NCI-H1694 treated with DMSO at 0.1 percent for 48 hours (cell line): ENCODE data around the gene FCHSD2.

Experiments
- DNase-seq: peaks from one replicate; lab custom pipeline; 2025; lab: John Stamatoyannopoulos, UW

The FCHSD2 gene

DNA sequence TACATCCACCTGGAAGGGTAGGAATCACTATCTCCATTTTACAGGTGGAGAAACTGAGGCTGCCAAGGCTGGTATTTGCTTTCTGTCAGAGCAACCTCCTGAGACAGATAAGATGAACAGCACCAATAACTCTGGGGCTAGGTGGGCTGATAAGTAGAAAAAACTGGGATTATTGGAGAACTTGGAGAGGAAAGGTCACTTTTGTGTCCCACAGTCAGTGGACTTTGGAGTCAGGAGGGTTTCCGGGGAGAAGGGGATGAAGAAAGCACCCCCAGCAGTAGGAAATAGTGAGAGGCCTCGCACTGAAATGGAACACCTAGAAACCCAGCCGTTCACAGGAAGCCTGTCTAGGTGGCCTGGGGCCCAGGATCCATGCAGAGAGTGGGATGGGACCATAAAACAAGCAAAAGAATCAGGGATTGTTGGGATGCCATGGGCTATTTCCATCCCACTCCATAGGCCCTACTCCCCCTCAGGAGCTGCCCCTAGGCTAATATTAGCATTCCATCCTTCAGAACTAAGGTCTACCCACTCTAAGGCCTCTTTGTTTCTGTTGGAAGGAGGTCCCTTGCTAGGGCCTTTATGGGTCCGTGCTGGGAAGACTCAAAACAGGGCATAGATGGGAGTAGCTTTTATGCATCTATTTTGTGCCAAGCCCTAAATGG, 31.0 kb upstream of the FCHSD2 start:
- no peak for DNase-seq

DNA sequence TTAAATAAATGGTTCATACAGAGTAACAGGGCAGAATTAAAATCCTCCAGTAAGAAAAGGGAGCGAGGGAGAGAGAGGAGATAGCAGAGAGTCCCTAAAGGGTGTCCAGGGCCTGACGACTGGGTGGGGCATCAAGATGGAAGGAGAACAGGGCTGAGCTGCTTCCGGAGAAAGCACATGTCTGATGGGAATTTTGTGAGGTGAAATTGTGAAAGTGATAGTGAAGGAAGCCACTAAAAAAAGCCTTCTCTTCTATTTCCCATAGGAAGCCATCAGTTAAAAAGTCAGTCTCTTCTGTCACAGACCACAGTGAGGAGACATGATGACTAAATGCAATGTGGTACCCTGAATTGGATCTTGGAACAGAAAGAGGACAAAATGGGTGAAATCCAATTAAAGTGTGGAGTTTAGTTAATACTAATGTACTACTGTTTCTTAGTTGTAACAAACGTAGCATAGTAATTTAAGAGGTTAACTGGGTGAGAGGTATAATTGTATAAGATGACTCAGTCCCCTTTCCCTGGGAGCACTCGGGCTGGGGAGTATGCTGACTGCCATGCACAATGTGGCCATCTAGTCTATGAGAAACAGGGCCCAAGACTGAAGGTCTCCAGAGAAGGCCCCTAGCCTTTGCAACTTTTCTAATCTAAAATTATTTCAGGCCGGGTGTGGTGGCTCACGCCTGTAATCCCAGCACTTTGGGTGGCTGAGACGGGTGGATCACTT, 29.5 kb upstream of the FCHSD2 start:
- no peak for DNase-seq

DNA sequence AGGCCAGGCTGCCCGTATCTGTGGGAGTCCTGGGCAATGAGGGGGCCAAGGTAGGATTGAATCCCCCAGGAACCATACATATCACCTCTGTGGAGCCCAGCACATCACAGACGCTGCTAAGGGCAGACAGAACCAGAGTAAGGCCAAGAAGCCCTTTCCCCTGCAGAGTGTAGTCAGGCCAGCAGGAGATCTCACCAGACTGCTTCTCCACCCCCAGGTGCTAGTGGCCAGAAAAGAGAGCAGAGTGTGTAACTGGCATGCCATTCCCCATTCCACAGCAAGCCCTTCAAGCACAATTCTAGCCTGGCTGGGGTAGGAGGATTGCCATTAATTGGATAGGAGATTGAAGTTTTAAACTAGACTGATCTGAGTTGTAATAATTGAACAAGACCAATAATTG, 28.0 kb upstream of the FCHSD2 start:
- no peak for DNase-seq

DNA sequence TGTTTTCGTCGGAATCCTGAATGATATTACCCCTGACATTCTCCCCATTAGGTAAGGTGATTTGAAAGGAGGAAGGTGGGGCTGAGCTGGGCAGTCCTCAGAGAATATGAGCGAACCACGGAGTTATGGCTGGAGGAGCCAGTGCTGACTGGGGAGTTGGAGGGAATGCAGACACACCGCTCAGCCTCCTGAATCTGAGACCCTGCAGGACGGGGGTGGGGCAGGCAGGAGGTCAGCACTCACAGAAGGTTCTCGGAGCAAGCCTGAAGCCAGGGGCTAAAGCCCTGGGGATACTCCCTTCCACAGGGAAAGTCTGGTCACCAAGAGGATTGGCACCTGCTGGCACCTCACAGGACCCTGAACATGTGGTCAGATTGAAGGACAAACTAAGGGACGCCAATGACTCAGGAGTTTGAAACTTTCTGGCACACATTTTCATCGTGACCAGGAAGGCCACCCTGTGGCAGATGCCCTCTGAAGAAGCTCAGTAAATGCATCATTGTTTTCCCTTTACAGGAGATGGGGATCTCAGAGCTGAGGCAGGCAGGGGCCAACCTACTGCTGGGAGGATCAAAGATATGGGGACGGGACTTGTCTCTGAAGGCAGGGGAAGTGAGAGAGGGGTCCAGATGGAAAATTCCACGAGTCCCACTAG, 26.9 kb upstream of the FCHSD2 start:
- no peak for DNase-seq

DNA sequence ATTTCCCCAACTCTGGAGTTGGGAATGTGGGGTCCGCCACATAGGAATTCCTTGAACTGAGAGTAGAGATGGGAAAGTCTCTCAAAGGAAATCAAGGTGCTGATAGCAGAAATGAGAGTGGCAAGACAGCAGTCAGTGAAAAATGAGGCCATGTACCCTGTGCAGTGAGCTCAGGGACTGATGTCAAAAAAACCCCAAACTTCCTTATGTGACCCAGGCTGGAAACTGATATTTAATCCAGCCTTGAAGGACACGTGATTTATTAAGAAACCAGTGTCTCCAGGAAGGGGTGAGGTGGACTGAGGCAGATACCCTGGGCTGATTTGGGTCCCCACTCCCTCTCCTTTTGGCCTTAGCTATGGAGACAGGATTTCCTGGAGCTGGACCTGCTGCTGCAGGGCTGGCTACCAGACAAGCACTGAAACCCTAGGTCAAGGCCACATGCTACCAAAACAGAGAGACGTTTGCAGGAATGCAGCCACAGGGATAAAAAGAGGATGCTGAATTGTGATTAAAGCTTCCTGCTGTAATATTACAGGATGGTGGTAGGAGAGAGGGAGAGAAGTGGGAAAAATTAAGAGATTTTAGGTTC, 25.3 kb upstream of the FCHSD2 start:
- DNase-seq: no peak

DNA sequence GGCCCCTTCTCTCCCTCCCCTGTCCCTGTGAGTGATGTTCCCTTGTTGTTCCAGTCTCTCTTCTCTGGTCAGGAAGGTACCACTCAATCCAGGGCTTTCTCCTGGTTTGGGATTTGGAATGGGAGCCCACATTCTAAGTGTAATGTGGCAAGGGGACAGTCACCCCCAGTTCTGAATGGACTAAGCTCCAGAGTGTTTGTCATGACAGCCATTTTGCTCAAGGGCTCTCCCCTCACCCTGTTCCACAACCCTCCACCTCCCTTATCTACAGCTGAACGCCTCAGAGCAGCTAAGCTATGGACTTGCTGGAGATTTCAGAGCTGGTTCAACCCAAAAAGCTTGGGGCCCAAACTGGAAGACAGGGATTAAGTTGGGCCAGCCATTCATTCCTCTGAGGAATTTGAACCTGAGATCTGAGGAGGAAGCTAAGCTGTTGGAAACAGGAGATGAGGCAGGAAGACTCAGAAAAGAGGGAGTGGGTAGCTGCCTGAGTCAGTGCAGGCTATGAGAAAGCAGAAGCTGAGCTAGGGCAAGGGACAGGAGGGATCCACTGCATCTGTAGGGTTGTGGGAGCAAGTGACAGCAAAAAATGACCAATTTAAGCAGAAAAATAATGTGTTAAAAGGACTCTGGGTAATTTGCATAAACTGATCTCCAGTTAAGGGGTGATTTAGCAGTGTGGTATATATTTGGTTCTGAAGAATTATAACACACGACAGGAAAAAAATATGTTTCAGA, 22.9 kb upstream of the FCHSD2 start:
- DNase-seq: no peak

DNA sequence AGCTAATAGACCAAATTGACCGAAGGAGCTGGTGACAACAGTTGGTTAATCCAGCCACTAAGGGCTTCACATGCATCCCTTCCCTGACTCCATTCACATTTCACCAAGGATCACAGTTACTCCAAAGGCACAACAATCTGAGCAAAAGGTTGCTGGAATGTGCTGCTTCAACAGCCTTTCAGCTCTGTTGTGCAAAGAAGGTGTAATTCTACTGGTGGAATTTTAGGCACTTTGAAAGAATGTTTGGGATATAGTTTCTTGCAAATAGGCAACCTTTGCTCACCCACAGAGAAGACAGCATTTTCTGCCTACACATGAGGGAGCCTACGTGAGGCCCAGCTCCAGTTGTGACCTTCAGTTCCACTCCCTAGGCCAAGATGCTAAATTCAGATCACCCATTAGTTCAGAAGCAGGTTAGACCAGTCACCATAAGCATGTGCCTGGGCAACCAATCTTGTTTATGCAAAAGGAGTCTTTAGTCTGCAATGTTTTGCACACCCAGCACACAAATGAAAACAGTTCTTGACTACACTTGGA, 21.6 kb upstream of the FCHSD2 start:
- no peak for DNase-seq

DNA sequence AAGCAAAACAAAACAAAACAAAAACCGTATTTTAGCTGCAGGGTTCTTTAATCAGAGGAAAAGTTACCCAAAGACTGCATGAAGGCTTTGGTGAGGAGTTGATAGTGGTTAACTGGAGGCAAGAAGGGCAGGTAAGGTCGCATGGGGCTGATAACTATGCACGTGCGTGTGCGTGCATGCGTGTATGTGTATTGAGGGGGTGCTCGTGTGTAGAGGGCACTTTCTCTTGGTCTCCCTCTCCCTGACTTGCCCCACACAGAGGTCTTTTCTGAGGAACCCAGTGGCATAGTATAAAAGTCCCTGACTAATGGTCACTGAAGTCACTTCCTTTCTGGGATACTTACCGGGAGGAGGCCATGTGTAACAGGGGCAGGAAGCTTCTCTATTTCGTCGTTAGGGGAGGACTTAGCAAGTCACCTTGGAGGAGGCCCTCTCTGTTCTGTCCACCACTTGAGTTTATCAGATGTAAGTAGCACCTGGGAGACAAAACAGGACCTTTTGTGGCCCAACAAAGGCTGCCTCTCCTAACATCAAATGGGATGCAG, 20.1 kb upstream of the FCHSD2 start:
- DNase-seq: no peak

DNA sequence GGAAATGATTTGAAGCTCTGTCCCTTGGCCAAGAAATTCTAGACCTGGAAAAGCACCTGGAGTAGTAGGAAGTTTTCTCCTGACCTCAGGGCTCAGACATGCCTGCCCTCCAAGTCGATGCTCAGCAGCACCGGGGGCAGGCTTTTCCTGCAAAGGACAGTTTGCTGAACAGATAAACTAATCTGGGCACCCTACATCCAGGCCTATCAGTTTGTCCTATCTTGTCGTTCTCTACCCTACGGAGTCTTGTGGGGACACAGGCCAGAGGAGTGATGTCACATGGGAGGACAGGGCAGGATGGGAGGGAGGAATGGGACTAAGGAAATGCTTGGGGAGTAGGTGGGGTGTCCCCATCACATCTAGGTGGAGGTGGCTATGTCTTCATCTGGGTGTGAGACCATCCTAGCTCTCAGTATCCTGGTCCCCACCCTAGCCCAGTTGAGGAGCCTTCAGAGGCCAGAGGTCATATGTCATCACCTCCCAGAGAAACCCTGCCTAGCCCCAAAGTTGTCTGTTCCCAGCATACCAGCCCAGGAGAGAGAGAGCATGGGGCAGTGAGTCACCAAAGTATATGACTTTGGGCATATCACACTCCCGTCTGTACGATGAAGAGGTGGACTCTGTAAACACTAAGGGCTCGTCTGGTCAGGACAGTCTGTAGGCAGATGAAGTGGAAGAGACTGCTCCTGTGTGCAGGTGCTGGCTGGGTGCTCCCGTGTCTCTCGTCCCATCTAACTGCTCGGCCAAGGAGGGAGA, 18.1 kb upstream of the FCHSD2 start:
- no peak for DNase-seq

DNA sequence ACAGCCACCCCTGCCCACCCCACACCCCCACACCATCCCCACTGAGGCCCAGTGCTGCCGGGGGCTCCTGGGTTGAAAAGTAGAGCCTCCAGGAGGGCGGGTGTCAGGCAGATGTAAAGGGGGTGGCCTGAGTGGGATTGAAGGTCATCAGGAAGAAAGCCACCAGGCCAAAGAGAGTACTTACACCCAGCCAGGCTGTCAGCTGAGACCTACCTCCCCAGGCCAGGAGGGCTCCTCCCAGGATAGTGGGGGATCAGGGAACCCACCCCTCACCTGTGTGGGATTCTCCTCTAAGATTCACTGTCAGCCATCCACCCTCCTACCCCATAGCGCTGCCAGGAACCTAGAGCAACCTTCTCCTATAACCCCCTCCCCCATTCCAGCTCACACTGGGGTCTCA, 17.2 kb upstream of the FCHSD2 start:
- no peak for DNase-seq

DNA sequence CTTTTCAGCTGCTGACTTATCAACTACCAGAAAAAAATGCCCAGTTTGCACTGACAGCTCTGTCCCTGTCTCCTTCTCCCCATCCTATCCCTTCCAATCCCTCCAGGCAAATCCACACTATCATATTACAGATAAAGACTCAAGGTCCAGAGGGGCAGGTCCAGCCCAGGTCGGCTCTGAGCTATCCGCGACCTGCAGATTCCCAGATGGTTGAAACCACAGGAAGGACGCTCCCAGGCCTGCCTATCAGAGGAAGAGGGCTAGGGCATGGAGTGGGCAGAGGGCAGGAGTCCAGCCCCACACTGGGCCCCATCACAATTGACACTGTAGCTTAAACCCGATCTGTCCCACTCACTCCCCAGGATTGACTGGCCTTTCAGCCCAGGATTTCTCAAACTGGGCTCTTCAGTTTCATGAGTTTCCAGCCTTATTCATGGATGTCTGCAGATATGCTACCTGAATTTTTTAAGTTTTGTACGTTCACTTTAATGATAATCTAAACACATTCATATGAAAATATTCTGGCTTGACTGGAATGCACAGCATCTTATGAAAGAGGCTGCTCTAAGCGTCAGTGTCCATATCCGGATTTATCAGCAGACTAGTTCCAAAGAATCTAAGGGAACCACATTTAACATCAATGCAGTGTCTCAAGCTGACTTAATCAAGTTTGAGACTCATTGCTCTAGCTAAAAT, 16.4 kb upstream of the FCHSD2 start:
- DNase-seq: no peak

DNA sequence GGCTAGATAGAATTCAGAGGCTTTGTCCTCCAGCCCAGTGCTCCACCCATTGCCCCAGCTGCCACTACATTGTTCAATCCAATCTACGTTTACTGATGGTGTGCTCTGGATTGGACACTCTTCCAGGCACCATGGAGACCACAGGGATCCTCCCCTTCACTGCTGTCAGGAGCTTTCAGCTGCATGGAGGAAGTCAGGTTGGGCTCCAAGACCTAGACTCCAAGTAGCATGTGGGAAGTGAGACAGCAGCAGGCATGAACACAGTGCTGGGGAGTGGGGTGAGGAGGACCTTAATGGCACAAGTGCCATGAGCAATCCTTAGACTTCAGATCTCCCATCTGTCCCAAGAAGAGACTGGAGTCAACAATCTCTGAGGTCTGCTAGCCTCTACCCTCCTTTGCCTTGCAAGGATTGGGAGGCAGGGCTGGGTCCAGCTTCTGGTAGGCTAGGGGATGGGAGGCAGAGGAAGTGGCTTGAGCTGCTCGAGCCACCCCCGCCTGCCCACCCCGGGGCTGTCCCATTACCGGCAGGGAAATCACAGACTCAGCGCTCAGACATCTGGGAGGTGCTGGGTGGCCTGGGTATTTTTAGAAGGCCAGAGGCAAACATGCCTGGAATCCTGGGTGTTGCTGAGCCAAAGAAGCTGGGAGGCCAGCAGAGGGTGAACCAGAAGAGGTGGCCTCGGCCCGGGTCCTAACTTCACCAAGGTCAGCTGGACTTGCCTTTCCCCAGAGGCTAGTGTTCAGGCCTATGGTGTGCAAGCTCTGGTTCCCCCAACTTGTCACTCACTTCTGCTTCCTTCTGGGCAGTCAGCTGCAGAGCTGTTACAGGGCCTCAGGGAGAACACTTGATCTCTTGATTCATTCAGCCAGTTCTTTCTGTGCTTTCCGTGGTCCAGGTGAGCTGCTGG, 15.2 kb upstream of the FCHSD2 start:
- DNase-seq: no peak

DNA sequence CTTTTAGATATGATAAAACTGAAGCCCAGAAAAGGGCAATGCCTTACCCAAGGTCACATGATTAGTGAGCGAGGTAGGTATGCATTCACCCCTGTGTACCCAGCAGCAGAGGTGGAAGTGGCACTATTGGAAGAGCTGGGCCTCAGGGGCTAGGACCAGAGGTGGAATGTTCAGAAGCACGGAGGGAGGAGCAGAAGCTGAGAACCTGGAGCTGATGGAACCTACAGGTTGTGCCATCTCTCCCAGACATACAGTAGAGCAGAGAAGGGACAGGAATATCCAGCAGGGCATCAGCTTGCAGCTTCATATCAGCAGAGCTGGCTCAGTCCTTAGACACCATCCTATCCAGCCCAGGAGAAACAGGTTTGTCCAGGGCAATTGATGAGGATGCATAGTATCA, 14.6 kb upstream of the FCHSD2 start:
- no peak for DNase-seq

DNA sequence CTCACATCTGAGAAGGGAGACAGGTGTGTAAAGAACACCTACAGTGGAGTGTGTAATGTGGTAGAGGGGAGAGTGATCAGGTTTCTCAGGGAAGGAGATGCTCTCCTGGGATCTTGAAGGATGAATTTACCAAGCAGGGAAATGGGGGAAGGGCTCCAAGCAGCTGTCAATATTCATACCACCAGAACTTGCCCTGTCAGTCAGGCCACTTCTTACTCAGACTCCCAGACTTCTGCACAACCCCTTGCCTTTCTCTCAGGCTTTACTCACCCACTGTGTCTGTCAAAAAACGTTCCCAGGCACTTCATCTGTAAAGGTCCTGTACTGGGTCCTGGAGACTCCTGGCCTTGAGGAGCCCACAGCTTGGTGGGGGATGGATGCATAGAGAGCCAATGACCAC, 14.0 kb upstream of the FCHSD2 start:
- no peak for DNase-seq

DNA sequence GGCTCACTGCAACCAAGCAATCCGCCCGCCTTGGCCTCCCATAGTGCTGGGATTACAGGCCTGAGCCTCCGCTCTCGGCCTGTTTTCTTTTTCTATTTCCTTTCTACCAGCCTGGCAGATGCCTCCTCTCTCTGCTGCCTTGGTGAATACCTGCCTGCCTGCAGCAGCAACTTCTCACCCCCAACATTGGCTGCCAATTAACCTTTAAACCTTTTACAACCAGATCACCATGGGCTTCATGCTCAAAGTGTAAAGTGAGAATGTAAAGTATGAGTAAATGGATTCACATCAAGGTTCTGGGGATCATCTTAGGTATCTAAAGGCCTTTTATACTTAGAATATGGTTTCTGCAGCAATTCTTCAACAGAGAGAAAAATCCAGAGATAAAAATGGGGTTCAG, 13.0 kb upstream of the FCHSD2 start:
- no peak for DNase-seq

DNA sequence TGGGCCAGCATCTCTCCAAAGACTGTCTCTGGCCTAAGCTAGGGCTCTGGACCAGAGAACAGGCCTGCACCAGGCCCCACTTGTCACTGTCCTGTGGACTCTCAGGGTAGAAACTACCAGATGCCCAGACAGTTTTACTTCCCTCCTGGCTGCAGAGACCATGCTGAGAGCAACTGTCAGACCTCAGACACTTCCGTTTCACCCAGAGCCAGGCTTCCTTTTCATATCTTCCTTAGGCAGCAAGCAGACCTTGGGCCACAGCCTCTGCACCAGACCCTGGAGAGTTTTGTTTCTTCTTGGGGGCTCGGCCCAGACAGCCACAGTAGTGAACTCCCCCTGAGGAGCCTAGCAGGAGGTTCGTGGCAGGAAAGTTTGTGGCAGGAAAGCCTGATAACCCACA, 12.1 kb upstream of the FCHSD2 start:
- no peak for DNase-seq

DNA sequence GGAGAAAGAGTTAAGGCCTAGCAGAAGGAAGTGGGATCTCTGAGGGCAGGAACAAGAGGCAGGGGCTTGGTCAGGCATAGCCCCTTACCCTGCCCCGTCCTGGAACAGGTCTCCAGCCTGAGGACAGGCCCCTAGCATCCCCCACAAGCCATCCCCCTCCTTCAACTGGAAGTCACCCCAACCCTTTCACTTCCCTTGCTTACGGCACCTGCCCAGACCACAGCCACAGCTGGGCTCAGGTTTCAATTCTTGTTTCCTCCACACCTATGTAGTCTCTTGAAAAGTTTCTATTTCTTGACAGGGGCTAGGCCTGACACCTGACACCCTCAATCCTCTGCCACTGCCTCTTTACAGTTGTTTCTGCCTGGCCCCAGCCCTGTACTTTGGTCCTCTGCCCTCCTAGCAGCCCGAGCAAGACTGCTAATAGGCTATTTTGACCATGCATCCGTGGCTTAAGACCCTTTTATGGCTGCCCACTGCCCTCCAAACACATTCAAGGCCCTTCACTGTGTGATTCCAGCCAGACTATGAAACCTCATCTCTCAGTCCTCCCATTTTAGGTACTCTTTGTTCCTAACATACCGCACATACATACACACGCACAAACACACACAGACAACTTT, 10.9 kb upstream of the FCHSD2 start:
- DNase-seq: no peak

DNA sequence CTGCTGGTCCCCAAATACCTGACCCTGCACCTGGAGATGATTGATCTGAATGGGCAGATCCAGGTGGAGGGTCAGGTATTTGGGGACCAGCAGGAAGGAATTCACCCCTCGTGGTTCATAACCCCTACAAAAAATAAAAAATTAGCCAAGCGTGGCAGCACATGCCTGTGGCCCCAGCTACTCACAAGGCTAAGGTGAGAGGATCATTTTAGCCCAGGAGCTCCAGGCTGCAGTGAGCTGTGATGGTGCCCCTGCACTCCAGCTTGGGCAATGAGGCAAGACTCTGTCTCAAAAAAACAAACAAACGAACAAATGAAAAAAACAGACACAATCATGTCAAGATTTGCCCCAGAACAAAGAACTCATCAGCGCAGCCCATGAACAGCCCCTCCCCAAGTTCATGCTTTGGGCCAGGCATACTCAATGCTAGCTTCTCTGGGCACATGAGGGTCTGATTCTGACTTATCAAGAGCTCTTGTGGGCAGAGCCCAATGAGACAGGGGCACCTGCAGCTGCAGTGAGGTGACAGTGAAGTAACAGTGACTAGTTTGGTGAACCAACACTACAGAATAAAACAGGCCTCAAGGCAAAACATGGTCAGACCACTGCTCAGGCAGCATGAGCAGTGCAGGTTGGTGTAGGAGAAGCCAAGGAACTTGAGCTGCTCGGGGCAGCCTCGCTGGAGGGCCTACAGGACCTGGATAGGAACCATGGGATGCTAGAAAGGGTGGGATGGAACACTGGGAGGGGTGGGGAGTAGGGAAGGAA, 10.2 kb upstream of the FCHSD2 start:
- DNase-seq: no peak
